Measurements from ENCODE around the gene MGMT. TPM values are rescaled to one million over a fixed set of nuclear protein-coding genes. Genes with fewer than 3 reads are reported as not detected.
"Not testable (repeated sequence)": the region's sequence is repeated elsewhere in the genome, so short reads cannot be mapped to it uniquely, and the experiment has no call there.

The MGMT gene
- 22.1 TPM for total RNA-seq (ENCODE audit: insufficient read depth, low replicate concordance)

GRCh38 chr10:129466703-129467358, at the start of gene MGMT:
Gene MGMT (plus strand): TSS chr10:129467241.
- peak; percentile 89 for DNase-seq (ENCODE audit: low spot score)

GRCh38 chr10:129417870-129418269, 49.2 kb upstream of the MGMT start:
- peak; percentile 6 for DNase-seq (ENCODE audit: low spot score)

GRCh38 chr10:129418496-129419225, 48.4 kb upstream of the MGMT start:
- no peak for DNase-seq (ENCODE audit: low spot score)

- no peak for DNase-seq (ENCODE audit: low spot score)
Observed at GRCh38 chr10:129419397-129419796, 47.6 kb upstream of the MGMT start.

GRCh38 chr10:129421399-129422010, 45.5 kb upstream of the MGMT start:
- no peak for DNase-seq (ENCODE audit: low spot score)

GRCh38 chr10:129424978-129425377, 42.1 kb upstream of the MGMT start:
- no peak for DNase-seq (ENCODE audit: low spot score)

- no peak for DNase-seq (ENCODE audit: low spot score)
Observed at GRCh38 chr10:129426606-129427005, 40.4 kb upstream of the MGMT start.

- DNase-seq (ENCODE audit: low spot score) = no peak
Observed at GRCh38 chr10:129433266-129433665, 33.8 kb upstream of the MGMT start.

- DNase-seq (ENCODE audit: low spot score) = not testable (repeated sequence)
Observed at GRCh38 chr10:129435724-129436123, 31.3 kb upstream of the MGMT start.

GRCh38 chr10:129438024-129438423, 29.0 kb upstream of the MGMT start:
- DNase-seq (ENCODE audit: low spot score) = no peak

- DNase-seq (ENCODE audit: low spot score) = no peak
Observed at GRCh38 chr10:129440247-129440646, 26.8 kb upstream of the MGMT start.

GRCh38 chr10:129440722-129441316, 26.2 kb upstream of the MGMT start:
- DNase-seq (ENCODE audit: low spot score) = no peak

- no peak for DNase-seq (ENCODE audit: low spot score)
Observed at GRCh38 chr10:129441372-129442009, 25.6 kb upstream of the MGMT start.

GRCh38 chr10:129442866-129443265, 24.2 kb upstream of the MGMT start:
- DNase-seq (ENCODE audit: low spot score) = no peak

GRCh38 chr10:129444359-129444758, 22.7 kb upstream of the MGMT start:
- DNase-seq (ENCODE audit: low spot score) = no peak

GRCh38 chr10:129445436-129446182, 21.4 kb upstream of the MGMT start:
- DNase-seq (ENCODE audit: low spot score) = no peak

GRCh38 chr10:129446183-129446581, 20.9 kb upstream of the MGMT start:
- no peak for DNase-seq (ENCODE audit: low spot score)

- no peak for DNase-seq (ENCODE audit: low spot score)
Observed at GRCh38 chr10:129447486-129447885, 19.6 kb upstream of the MGMT start.

- no peak for DNase-seq (ENCODE audit: low spot score)
Observed at GRCh38 chr10:129448086-129448485, 19.0 kb upstream of the MGMT start.

GRCh38 chr10:129448539-129448938, 18.5 kb upstream of the MGMT start:
- DNase-seq (ENCODE audit: low spot score) = no peak

GRCh38 chr10:129449893-129450292, 17.1 kb upstream of the MGMT start:
- no peak for DNase-seq (ENCODE audit: low spot score)

Measured in umbilical cord (tissue), 2 donors.